MM.1S (cell line): Measurements from ENCODE around the gene HJV.

Experiments used
- EZH2phosphoT487 ChIP-seq: fragments of 300-600 bp; sonication (generic); IDR thresholded peaks from 2 replicates; pipeline ENCODE4 v1.6.1; 2018; ENCODE audit warnings: antibody characterized with exemption, low read length
- TF ChIP-seq, protein P1 (sequence below): fragments of 300-600 bp; sonication (generic); IDR thresholded peaks from 2 replicates; pipeline ENCODE4 v1.5.1; 2016; ENCODE audit warnings: antibody characterized with exemption, low read length, mixed read lengths

DNA sequence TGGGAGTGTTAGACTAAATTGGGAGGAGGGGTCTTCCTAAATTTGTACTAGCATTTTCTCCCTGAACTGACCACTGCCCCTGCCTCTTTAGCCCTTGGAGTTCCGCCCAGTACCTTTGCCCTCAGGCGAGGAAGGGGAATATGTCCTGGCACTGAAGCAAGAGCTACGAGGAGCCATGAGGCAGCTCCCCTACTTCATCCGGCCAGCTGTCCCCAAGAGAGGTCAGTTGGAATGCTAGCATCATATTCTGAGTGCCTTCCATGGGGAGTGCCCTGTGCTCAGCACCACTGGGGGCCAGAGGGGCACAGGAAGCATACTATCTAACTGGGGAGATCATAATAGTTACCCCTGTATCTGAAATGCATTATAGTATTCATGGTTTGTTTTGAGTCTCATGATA, 46.3 kb downstream of the HJV start:
- TF ChIP-seq, protein P1, sequence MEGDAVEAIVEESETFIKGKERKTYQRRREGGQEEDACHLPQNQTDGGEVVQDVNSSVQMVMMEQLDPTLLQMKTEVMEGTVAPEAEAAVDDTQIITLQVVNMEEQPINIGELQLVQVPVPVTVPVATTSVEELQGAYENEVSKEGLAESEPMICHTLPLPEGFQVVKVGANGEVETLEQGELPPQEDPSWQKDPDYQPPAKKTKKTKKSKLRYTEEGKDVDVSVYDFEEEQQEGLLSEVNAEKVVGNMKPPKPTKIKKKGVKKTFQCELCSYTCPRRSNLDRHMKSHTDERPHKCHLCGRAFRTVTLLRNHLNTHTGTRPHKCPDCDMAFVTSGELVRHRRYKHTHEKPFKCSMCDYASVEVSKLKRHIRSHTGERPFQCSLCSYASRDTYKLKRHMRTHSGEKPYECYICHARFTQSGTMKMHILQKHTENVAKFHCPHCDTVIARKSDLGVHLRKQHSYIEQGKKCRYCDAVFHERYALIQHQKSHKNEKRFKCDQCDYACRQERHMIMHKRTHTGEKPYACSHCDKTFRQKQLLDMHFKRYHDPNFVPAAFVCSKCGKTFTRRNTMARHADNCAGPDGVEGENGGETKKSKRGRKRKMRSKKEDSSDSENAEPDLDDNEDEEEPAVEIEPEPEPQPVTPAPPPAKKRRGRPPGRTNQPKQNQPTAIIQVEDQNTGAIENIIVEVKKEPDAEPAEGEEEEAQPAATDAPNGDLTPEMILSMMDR: no peak
- no peak for TF ChIP-seq EZH2phosphoT487
